NCI-H1930 (cell line): ENCODE data around the gene DKK2.
A peak's percentile ranks its signal among the peaks of the same experiment; 100 is the strongest.

ENCODE experiments used
- DNase-seq, 2 experiments: peaks; one replicate each; lab custom pipeline; 2025; lab: John Stamatoyannopoulos, UW

The DKK2 gene, protein sequence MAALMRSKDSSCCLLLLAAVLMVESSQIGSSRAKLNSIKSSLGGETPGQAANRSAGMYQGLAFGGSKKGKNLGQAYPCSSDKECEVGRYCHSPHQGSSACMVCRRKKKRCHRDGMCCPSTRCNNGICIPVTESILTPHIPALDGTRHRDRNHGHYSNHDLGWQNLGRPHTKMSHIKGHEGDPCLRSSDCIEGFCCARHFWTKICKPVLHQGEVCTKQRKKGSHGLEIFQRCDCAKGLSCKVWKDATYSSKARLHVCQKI

GRCh38 chr4:107035819-107036583, at the start of gene DKK2:
Gene DKK2 (minus strand): TSS chr4:107036313. CDS start chr4:107035591, 722 bp downstream.
- no peak for DNase-seq

DNA sequence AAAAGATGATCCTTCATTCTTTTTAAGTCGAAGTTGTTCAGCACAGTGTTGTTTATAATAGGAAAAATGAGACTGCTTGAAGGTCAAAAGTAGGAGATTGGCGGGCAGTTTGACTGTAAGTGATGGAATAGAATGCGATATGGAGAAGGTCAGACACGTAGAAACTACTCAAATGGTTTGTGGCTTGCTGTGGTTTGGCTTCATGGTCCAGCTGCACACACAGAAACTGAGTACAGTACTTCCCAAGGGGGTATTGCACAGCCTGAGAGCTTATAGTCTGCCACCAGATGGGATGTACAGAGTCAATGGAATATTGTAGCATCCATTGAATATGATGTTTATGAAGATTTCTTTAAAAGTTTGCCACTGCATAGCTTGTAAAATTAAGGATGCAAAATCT, 41.1 kb upstream of the DKK2 start:
- no peak for DNase-seq

DNA sequence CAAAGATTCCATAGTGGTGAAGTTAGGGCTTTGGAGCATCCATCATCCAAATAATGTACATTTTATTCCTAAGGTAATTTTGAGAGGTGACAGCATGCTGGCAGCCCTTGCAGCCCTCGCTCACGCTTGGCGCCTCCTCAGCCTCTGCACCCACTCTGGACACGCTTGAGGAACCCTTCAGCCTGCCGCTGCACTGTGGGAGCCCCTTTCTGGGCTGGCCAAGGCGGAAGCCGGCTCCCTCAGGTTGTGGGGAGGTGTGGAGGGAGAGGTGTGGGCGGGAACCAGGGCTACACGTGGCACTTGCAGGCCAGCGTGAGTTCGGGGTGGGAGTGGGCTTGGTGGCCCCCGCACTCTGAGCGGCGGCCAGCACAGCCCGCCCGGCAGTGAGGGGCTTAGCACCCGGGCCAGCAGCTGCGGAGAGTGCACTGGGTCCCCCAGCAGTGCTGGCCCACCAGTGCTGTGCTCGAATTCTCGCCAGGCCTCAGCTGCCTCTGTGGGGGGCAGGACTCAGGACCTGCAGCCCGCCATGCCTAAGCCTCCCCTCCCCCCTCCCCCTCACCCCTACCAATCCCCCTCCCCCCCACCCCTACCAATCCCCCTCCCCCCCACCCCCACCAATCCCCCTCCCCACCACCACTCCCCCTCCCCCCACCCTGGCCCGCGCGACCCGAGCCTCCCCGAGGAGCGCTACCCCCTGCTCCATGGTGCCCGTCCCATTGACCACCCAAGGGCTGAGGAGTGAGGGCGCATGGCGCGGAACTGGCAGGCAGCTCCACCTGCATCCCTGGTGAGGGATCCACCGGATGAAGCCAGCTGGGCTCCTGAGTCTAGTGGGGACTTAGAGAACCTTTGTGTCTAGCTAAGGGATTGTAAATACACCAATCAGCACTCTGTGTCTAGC, 37.0 kb upstream of the DKK2 start:
- no peak for DNase-seq

DNA sequence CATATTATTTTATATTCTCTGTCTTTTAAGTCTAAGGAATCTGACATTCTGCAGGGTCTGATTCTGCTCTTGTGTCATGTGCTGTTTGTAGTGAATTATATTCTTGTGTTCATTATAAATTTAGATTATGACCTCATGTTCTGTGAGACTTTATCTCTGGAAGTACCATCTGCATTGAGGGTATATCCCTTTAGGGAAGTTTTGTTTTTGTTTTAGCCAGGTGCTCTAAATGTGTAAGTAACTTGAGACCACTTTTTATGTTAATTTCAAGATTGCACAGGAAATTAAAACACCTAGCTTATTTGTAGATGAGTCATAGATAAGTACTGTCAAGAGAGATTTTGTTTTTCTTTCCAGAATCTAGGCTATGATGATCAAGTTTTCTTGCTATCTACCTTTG, 35.0 kb upstream of the DKK2 start:
- no peak for DNase-seq

GRCh38 chr4:107069049-107069448, 32.9 kb upstream of the DKK2 start:
- DNase-seq = no peak

- DNase-seq = no peak
Observed at GRCh38 chr4:107068116-107068515, 32.0 kb upstream of the DKK2 start.

- DNase-seq = no peak
Observed at GRCh38 chr4:107066621-107067020, 30.5 kb upstream of the DKK2 start.

- no peak for DNase-seq
Observed at GRCh38 chr4:107065201-107065600, 29.1 kb upstream of the DKK2 start.

GRCh38 chr4:107060388-107060787, 24.3 kb upstream of the DKK2 start:
- no peak for DNase-seq

DNA sequence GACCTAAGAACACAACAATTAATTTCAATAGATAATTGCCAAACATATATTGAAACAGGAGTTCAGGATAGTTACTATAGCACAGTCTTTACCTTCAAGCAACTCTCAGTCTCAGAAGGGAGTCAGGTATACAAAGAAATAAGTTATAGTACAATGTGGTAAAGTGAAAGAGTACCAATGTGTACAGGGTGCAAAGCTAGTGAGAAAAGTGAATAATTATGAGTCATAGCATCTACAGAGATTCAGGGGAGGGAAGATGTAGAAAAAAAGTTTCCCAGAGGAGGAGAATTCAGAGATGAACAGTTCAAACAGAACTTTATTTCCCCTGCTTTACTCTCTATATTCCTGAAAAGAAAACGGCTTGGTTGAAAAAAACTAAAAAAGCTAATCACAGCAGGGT, 22.7 kb upstream of the DKK2 start:
- DNase-seq = no peak

- DNase-seq = no peak
Observed at GRCh38 chr4:107050525-107051135, 14.5 kb upstream of the DKK2 start.

DNA sequence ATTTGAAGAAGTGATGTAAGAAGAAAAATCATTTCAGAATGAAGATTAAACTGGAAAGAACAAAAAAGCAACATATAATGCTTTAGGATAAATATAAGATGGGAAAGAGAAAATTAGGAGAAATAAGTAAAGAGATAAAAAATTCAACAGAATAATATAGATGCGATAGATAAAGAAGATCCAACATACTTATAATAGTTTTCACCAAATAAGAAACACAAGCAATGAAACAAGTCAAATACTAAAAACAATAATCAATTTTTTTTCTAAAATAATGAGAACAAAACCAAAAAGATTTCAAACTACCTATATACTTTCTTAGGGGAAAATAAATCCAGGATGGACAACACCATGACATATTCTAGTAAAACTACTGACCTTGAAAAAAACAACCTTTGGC, 10.1 kb upstream of the DKK2 start:
- DNase-seq = no peak

- DNase-seq = no peak
Observed at GRCh38 chr4:107044170-107044569, 8.1 kb upstream of the DKK2 start.

GRCh38 chr4:107037199-107037584, 1.1 kb upstream of the DKK2 start:
- DNase-seq = peak in 1 of 2 experiments; percentile 13

GRCh38 chr4:107036584-107037198, 578 bp upstream of the DKK2 start:
- DNase-seq = no peak

GRCh38 chr4:107034996-107035818, 906 bp downstream of the DKK2 start:
- no peak for DNase-seq

- peak; percentile 52 to 64 for DNase-seq
Observed at GRCh38 chr4:107034091-107034995, 1.8 kb downstream of the DKK2 start.

DNA sequence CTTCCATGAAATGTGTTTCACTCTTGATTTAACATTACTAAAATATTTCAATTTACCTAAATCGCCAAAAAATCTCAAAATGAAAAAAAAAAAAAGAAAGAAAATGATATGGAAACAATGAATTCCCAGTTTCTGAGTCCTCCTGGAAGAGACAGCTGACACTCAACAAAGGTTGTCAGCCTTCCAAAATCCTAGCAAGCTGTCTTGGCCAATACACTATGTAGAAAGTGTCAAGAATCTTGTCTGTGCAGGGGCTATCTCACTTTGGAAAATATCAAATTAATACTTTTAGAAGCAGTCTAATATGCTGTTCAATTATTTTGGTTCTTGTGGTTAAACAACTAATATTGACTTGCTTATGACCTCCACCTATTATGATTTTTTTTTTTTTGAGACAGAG, 8.7 kb downstream of the DKK2 start:
- DNase-seq = no peak

- no peak for DNase-seq
Observed at GRCh38 chr4:107018344-107018735, 17.8 kb downstream of the DKK2 start.
